Lower leg skin (tissue), 3 donors: Measurements from ENCODE around the gene RAB3IP.

Experiments
- POLR2A ChIP-seq, 2 donors: fragments of 450-650 bp; IDR thresholded peaks; one replicate each; pipeline ENCODE4 v1.6.1; 2016 to 2017; ENCODE audit warnings: antibody characterized with exemption in 2 of 2, mild to moderate bottlenecking in 1 of 2, moderate library complexity in 1 of 2
- TF ChIP-seq, protein P1 (sequence below), 3 donors: fragments of 450-650 bp; IDR thresholded peaks; one replicate each; pipeline ENCODE4 v1.5.1; 2016; ENCODE audit warnings: antibody characterized with exemption in 3 of 3, mild to moderate bottlenecking in 3 of 3, moderate library complexity in 2 of 3

DNA sequence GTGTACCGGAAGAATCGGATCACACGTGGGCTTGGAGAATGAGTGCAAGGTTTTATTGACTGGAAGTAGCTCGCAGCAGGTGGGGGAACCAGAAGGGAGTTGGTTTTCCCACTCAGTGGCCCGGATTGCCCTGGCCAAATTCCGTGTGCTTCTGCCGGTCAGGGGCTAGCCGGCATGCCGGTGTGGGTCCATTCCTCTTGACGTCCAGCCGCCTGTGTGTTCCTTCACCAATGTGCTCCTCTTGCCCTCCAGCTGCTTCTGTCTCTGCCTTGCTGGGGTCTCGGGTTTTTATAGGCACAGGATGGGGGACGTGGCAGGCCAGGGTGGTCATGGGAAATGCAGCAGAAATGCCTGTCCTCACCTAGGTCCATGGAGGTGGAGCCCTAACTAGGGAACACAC lies 97.4 kb downstream of the RAB3IP start:
- no peak for TF ChIP-seq POLR2A (IDR thresholded peaks at IDR 0.05)
- TF ChIP-seq, protein P1, sequence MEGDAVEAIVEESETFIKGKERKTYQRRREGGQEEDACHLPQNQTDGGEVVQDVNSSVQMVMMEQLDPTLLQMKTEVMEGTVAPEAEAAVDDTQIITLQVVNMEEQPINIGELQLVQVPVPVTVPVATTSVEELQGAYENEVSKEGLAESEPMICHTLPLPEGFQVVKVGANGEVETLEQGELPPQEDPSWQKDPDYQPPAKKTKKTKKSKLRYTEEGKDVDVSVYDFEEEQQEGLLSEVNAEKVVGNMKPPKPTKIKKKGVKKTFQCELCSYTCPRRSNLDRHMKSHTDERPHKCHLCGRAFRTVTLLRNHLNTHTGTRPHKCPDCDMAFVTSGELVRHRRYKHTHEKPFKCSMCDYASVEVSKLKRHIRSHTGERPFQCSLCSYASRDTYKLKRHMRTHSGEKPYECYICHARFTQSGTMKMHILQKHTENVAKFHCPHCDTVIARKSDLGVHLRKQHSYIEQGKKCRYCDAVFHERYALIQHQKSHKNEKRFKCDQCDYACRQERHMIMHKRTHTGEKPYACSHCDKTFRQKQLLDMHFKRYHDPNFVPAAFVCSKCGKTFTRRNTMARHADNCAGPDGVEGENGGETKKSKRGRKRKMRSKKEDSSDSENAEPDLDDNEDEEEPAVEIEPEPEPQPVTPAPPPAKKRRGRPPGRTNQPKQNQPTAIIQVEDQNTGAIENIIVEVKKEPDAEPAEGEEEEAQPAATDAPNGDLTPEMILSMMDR (IDR thresholded peaks at IDR 0.05) = no peak
